Kidney (tissue), 14 donors: ENCODE data around the gene CADPS. TPM values are rescaled to one million over a fixed set of nuclear protein-coding genes. Genes with fewer than 3 reads are reported as not detected.

ENCODE experiments used
- DNase-seq, 5 donors: peaks; one replicate each; pipeline ENCODE4 v3.0.0-alpha.2; 2013 to 2020
- FAIRE-seq: peaks from 2 replicates; lab custom pipeline; 2012; peaks lifted over from hg19 to GRCh38; lab: Jason Lieb, UNC
- H3K27ac ChIP-seq, 2 donors: one replicate each; pipeline ENCODE4 v1.7.0; 2013; ENCODE audit warnings: low read depth in 2 of 2, low read length in 2 of 2, inconsistent platforms in 1 of 2
- H3K27me3 ChIP-seq: one replicate; pipeline ENCODE4 v1.7.1; 2013; ENCODE audit warnings: low read length, inconsistent platforms; ENCODE audit not compliant: control insufficient read depth, insufficient read depth
- H3K36me3 ChIP-seq, 3 donors: one replicate each; pipeline versions ENCODE4 v1.7.0 to v1.7.1; 2013; ENCODE audit warnings: low read length in 3 of 3, control low read depth in 1 of 3, inconsistent platforms in 1 of 3; ENCODE audit not compliant: insufficient read depth in 3 of 3, control insufficient read depth in 2 of 3
- H3K4me1 ChIP-seq, 3 donors: one replicate each; pipeline versions ENCODE4 v1.7.0 to v1.7.1; 2013; ENCODE audit warnings: low read length in 3 of 3, inconsistent platforms in 1 of 3, low read depth in 1 of 3; ENCODE audit not compliant: control insufficient read depth in 2 of 3, insufficient read depth in 2 of 3
- H3K4me3 ChIP-seq, 3 donors: one replicate each; pipeline versions ENCODE4 v1.7.0 to v1.8.1; 2013; ENCODE audit warnings: low read length in 3 of 3, control low read depth in 1 of 3, inconsistent platforms in 1 of 3
- H3K9ac ChIP-seq, 3 donors: one replicate each; pipeline versions ENCODE4 v1.7.0 to v1.7.1; 2013; ENCODE audit warnings: low read length in 3 of 3, control low read depth in 1 of 3, inconsistent platforms in 1 of 3
- H3K9me3 ChIP-seq, 3 donors: one replicate each; pipeline versions ENCODE4 v1.7.0 to v1.7.1; 2013; ENCODE audit warnings: low read length in 3 of 3, control low read depth in 1 of 3, inconsistent platforms in 1 of 3; ENCODE audit not compliant: control insufficient read depth in 2 of 3, insufficient read depth in 1 of 3
- CTCF ChIP-seq: IDR thresholded peaks from 3 replicates; pipeline ENCODE4 v1.5.1; 2012; ENCODE audit warnings: mild to moderate bottlenecking, moderate library complexity, borderline replicate concordance; ENCODE audit not compliant: insufficient read depth; ENCODE audit errors: extremely low read depth
- intact Hi-C: fragments of 100-400 bp; cut with DNase I; formaldehyde crosslinking; loops from one replicate; pipeline ENCODE4 v1.11.1; 2022
- polyA plus RNA-seq: library from polyadenylated mRNA; stranded (reverse); fragments of 350-450 nt; fragmentation: Illumina TruSeq; extraction: RNeasy Lipid Tissue Mini Kit (QIAGEN cat#74804); gene quantifications from one replicate; pipeline ENCODE4 v1.2.3, GENCODE V29; 2014; ENCODE audit warnings: low read depth, low replicate concordance; ENCODE audit not compliant: insufficient read depth
- total RNA-seq: library from RNA; stranded (reverse); fragmentation: NEBNext Ultra II Directional; extraction: Animal tissue kit (Norgen Biotek cat#: 25700); gene quantifications from one replicate; pipeline ENCODE4 v1.2.1, GENCODE V29; 2021
- donor health status: control.
- donor health status: control.
- donor health status: control.
- donor health status: control.
- donor health status: control.
- donor health status: DM: yes; HTN: yes; CAD: no.
- donor health status: Normal renal cell carcinoma (clear cell type).

Gene CADPS
- total and polyA plus RNA-seq, 2 donors from 2014 or later = 0.98 TPM; not detected in 1

GRCh38 chr3:62604751-62605351 is 270.4 kb downstream of the CADPS start:
- Histone ChIP-seq H3K9ac (no peak overlapping the region), H3K27ac (no peak overlapping the region), H3K4me1 (no peaks in the 10 kb centered on the region), H3K9me3 (no peaks in the 10 kb centered on the region), H3K27me3 (no peaks in the 10 kb centered on the region), H3K36me3 (no peaks in the 10 kb centered on the region), H3K4me3 (no peak overlapping the region)
- intact Hi-C loops = no loop called here
- no peak for TF ChIP-seq CTCF
- DNase-seq (peak in 2 of 5 donors; percentile 24 to 28), FAIRE-seq (no peak)

- no peaks in the 10 kb centered on the region for H3K9me3 ChIP-seq
- intact Hi-C loops = no loop called here
- no peaks in the 10 kb centered on the region for H3K4me1 ChIP-seq
- H3K9ac ChIP-seq = no peak overlapping the region
- no peak for FAIRE-seq
- DNase-seq = no peak
- no peak overlapping the region for H3K27ac ChIP-seq
- no peak overlapping the region for H3K4me3 ChIP-seq
- H3K27me3 ChIP-seq = no peaks in the 10 kb centered on the region
- no peak for TF ChIP-seq CTCF
- no peaks in the 10 kb centered on the region for H3K36me3 ChIP-seq
These were observed 270.9 kb downstream of the CADPS start for GRCh38 chr3:62604298-62604697.

GRCh38 chr3:62602987-62603386 is 272.2 kb downstream of the CADPS start:
- FAIRE-seq (no peak), DNase-seq (no peak)
- intact Hi-C loops = no loop called here
- no peak overlapping the region for H3K9ac ChIP-seq
- H3K9me3 ChIP-seq = no peaks in the 10 kb centered on the region
- no peaks in the 10 kb centered on the region for H3K36me3 ChIP-seq
- TF ChIP-seq CTCF = no peak
- no peak overlapping the region for H3K4me3 ChIP-seq
- no peaks in the 10 kb centered on the region for H3K27me3 ChIP-seq
- H3K27ac ChIP-seq = no peak overlapping the region
- H3K4me1 ChIP-seq = no peaks in the 10 kb centered on the region
